Cardiac fibroblast (primary cell): Measurements from ENCODE around the gene UNC13B.
A peak's percentile ranks its signal among the peaks of the same experiment; 100 is the strongest.

ENCODE experiments used
- DNase-seq, 2 donors: peaks; one replicate each; pipeline versions ENCODE4 v3.0.0 to v3.0.0-alpha.2; 2010; ENCODE audit warnings: low read depth in 2 of 2
- H3K4me3 ChIP-seq, 2 donors: replicated peaks in 1 of 2; 1 replicate in 1 of 2; 2 replicates in 1 of 2; pipeline ENCODE4 v1.5.1; 2011; ENCODE audit warnings: low read depth in 2 of 2, low read length in 2 of 2, mild to moderate bottlenecking in 2 of 2, moderate library complexity in 1 of 2
- CTCF ChIP-seq: IDR thresholded peaks from one replicate; pipeline ENCODE4 v1.5.1; 2011; ENCODE audit warnings: low read depth, mild to moderate bottlenecking, low read length, inconsistent platforms

Gene UNC13B

GRCh38 chr9:35279946-35280345 lies 118.1 kb downstream of the UNC13B start:
- TF ChIP-seq CTCF: no peak
- no peak for DNase-seq
- H3K4me3 ChIP-seq: no peak overlapping the region

GRCh38 chr9:35280399-35280798 lies 118.6 kb downstream of the UNC13B start:
- no peak for DNase-seq
- H3K4me3 ChIP-seq: no peak overlapping the region
- no peak for TF ChIP-seq CTCF

- TF ChIP-seq CTCF: no peak
- peak in 1 of 2 donors; percentile 31 for DNase-seq
- H3K4me3 ChIP-seq: no peak overlapping the region
These were observed 123.9 kb downstream of the UNC13B start for GRCh38 chr9:35285731-35286130.

- DNase-seq: no peak
- no peak overlapping the region for H3K4me3 ChIP-seq
- TF ChIP-seq CTCF: no peak
These were observed 124.6 kb downstream of the UNC13B start for GRCh38 chr9:35286381-35286780.

- no peak for TF ChIP-seq CTCF
- no peak overlapping the region for H3K4me3 ChIP-seq
- DNase-seq: peak in 1 of 2 donors; percentile 53
These were observed 126.3 kb downstream of the UNC13B start for GRCh38 chr9:35287987-35288632.

- no peak for TF ChIP-seq CTCF
- no peak for DNase-seq
- no peak overlapping the region for H3K4me3 ChIP-seq
These were observed 127.0 kb downstream of the UNC13B start for GRCh38 chr9:35288778-35289177.
